NCI-H748 (cell line): ENCODE measurements around the gene ALS2CL.
A peak's percentile ranks its signal among the peaks of the same experiment; 100 is the strongest.
"Not testable (repeated sequence)": the region's sequence is repeated elsewhere in the genome, so short reads cannot be mapped to it uniquely, and the experiment has no call there.

Experiments used
- DNase-seq: peaks from one replicate; lab custom pipeline; 2025; ENCODE audit not compliant: unreplicated experiment; lab: John Stamatoyannopoulos, UW

ALS2CL gene

GRCh38 chr3:46715507-46716175 lies 22.2 kb upstream of the ALS2CL start:
- no peak for DNase-seq

- DNase-seq = no peak
Measured at GRCh38 chr3:46714728-46715506, 21.4 kb upstream of the ALS2CL start.

- DNase-seq = no peak
Measured at GRCh38 chr3:46713898-46714552, 20.5 kb upstream of the ALS2CL start.

GRCh38 chr3:46713050-46713897 lies 19.8 kb upstream of the ALS2CL start:
- no peak for DNase-seq

DNA sequence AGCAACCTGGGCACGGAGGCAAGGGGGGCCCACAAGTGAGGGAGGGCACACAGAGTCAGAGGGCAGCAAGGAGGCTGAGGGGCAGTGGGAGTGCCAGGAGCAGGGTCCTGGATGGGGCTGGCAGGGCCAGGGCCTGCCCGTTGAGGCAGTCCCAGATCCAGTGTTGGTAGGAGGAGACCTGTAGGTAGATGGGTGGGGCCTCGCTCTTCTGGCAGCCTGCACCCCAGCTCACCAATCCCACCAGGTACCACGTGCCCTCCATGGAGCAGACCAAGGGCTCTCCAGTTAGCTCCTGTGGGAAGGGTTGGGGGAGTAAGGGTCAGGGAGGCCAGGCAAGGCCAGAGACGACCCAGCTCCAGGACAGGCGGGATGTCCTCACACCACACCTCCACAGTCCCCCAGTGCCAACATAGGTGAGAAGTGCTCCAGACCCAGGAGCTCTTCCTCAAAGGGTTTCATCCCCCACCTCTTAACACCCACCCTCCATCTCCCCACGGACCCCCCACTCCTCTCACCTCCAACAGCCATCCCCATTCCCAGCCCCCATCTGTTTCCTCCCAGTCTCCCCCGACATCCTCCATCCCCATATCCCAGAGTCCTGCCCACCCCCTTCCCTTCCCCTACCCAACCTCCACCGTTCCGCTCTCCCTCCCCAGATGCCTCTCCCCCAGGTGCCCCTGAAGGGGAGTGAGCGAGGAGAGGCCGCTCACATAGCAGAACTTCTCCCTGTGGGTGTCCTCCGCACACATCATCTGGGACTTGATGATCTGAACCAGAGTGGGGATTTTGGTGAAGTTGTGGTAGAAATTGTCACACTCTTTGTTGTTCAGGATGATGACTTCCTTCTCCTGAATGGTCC lies 18.9 kb upstream of the ALS2CL start:
- DNase-seq = no peak

GRCh38 chr3:46711760-46712159 lies 18.3 kb upstream of the ALS2CL start:
- no peak for DNase-seq

- no peak for DNase-seq
Measured at GRCh38 chr3:46711305-46711704, 17.8 kb upstream of the ALS2CL start.

GRCh38 chr3:46710671-46711295 lies 17.3 kb upstream of the ALS2CL start:
- DNase-seq = no peak

DNA sequence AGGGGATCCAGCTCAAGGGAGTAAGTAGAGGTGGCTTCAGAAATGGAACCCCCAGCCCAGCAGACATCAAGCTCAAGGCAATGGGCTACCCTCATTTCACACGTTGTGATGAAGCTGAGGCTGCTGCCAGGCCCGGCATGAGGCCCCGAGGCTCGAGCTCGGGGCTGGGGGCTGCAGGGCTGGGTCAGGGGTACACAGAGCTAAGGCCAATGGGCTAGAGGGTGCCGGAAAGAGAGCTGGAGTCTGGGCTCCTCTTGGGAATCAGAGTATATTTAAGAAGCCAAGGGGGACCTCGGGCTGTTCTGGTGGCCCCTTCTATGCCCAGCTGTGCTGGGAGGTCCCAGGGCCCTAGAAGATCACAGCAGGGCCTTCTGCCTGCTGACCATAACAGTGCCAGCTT lies 16.8 kb upstream of the ALS2CL start:
- DNase-seq = no peak

DNA sequence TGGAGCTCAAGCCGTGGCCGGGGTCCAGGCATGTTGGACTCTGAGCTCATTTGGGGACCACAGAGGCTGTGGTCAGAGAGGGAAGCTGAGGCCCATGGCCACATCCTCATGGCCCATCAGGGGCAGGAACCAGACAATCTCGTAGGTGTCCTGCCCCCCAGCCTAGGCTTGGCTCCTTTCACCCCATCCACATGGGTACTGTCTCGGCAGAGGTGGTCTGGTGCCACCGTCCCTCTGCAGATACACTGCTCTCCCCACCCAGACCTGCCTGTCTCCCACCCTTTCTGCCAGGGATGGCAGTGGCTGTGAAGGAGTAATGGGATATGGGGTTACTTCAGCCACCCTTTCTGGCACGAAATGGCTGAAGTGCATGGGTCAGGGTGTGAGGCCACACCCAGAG lies 16.2 kb upstream of the ALS2CL start:
- no peak for DNase-seq

- DNase-seq = no peak
Measured at GRCh38 chr3:46709157-46709654, 15.7 kb upstream of the ALS2CL start.

DNA sequence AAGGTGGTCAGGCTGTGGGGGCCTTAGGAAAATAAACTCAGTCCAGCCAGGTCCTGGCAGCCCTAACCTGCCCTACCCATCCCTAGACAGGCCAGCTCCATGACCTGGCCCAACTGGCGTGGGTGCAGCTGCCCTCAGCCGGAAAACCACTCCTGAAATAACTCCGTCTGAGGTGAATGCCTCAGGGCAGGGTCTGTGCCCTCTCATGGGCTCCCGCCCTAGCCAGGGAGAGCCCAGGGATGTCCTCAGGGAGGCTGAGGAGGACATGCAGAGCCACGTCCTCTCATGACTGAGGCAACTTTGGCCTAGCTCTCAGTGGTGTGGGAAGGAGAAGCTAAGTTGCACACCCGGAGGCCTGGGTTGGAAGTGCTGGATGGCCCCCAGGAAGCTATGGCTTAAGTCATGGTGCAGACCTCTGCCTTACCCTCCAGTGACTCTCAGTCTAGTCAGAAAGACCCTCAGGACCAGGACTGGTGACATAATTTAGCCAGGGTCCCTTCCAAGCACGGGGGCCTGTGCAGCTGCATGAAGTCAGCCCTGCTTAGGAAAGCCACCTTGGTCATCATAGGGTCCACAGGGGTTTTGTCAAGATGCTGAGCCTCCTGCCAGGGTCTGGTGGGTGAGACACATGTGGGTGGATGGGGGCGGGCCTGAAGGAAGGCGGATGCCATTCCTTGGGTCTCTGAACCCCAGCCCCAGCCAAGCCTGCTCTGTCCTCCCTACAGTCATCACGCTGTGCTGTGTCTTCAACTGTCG lies 15.1 kb upstream of the ALS2CL start:
- DNase-seq = no peak

GRCh38 chr3:46707601-46708011 lies 14.1 kb upstream of the ALS2CL start:
- DNase-seq = no peak

- no peak for DNase-seq
Measured at GRCh38 chr3:46706771-46707582, 13.5 kb upstream of the ALS2CL start.

GRCh38 chr3:46705751-46706552 lies 12.5 kb upstream of the ALS2CL start:
- DNase-seq = no peak

DNA sequence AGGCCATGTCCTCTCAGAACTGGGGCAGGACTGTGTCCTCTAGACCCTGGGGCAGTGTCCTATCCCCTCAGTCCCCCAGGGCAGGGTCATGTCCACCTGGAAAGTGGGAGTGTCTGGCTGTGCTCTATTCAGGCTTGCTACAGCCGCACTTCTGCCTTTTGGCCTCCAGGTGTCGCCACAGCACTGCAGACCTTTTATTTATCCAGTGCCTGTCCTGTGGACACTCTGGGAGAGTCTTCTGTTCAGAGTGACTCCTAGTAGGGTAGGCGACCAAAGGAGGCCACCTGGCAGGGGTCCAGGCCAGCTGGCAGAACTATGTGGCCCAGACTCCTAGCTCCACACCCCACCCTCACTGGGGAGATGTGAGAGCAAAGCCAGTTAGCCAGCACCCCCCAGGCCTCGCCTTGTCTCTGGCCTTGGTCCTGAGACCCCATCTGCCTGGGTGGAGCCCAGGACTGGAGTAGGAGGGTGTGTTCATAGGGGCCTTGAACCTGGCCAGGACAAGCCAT lies 11.6 kb upstream of the ALS2CL start:
- peak; percentile 65 for DNase-seq

- not testable (repeated sequence) for DNase-seq
Measured at GRCh38 chr3:46704346-46704745, 10.9 kb upstream of the ALS2CL start.
